Measurements from ENCODE around the gene MAN1B1.

GRCh38 chr9:137126786-137127185 lies 40.0 kb downstream of the MAN1B1 start:
- no peak for TF ChIP-seq SP1 (IDR thresholded peaks at IDR 0.05)
- no peak for TF ChIP-seq REST (IDR thresholded peaks at IDR 0.05)
- no peak for TF ChIP-seq CTCF (IDR thresholded peaks at IDR 0.05; ENCODE audit: low read depth, low read length, missing input control)
- TF ChIP-seq ZBTB33 (IDR thresholded peaks at IDR 0.05), result no peak
- no peak for TF ChIP-seq JUND (IDR thresholded peaks at IDR 0.05)
